Neural progenitor cell (in vitro differentiated cells): Measurements from ENCODE around the gene CNIH2.

ENCODE experiments used
- CTCF ChIP-seq: fragments of 200-600 bp; sonication (generic); IDR thresholded peaks from 2 replicates; pipeline ENCODE4 v1.5.1; 2017; ENCODE audit warnings: antibody characterized with exemption, mild to moderate bottlenecking
- EZH2phosphoT487 ChIP-seq: fragments of 200-600 bp; sonication (generic); IDR thresholded peaks from 2 replicates; pipeline ENCODE4 v1.6.1; 2017; ENCODE audit warnings: antibody characterized with exemption

GRCh38 chr11:66275396-66275795 is 2.6 kb upstream of the CNIH2 start:
- TF ChIP-seq CTCF (no peak), EZH2phosphoT487 (no peak)
